GM18505 (cell line): ENCODE results near the gene USE1.

Experiments used
- ATAC-seq: cut with Tn5 transposase; IDR thresholded peaks from one replicate; pipeline ENCODE4 v1.9.1; 2021; ENCODE audit not compliant: unreplicated experiment
- POLR2A ChIP-seq: IDR thresholded peaks from 4 replicates; pipeline ENCODE4 v1.6.1; 2011; ENCODE audit warnings: borderline replicate concordance; ENCODE audit not compliant: insufficient read depth, insufficient read length; ENCODE audit errors: extremely low read depth

USE1 gene

DNA sequence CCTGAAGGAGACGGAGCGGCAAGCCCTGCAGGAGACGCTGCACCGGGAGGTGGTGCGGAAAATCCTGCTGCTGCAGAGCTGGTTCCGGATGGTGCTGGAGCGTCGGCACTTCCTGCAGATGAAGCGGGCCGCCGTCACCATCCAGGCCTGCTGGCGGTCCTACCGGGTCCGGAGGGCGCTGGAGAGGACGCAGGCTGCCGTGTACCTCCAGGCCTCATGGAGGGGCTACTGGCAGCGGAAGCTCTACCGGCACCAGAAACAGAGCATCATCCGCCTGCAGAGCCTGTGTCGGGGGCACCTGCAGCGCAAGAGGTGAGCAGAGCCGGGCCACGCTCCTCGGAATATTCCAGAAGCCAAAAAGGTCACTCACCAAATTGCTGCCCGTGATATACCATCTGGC lies 22.4 kb upstream of the USE1 start:
- TF ChIP-seq POLR2A, result no peak
- no peak for ATAC-seq

DNA sequence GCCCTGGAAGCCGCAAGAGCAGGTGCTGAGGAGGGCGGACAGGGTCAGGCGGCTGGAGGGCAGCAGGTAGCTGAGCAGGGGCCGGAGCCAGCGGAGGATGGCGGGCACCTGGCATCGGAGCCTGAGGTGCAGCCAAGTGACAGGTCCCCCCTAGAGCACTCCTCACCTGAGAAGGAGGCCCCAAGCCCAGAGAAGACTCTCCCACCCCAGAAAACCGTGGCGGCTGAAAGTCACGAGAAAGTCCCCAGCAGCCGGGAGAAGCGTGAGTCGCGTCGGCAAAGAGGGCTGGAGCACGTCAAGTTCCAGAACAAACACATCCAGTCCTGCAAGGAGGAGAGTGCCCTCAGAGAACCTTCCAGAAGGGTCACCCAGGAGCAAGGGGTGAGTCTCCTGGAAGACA lies 20.5 kb upstream of the USE1 start:
- ATAC-seq, result no peak
- TF ChIP-seq POLR2A, result no peak

DNA sequence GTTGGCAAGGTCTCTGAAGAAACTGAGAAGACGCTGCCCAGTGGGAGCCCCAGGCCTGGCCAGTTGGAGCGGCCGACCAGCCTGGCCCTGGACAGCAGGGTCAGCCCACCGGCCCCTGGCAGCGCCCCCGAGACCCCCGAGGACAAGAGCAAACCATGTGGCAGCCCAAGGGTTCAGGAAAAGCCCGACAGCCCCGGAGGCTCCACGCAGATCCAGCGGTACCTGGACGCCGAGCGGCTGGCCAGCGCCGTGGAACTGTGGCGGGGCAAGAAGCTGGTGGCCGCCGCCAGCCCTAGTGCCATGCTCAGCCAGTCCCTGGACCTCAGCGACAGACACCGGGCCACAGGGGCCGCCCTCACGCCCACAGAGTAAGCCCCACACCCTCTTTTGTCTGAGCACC lies 20.1 kb upstream of the USE1 start:
- TF ChIP-seq POLR2A, result no peak
- ATAC-seq, result no peak

DNA sequence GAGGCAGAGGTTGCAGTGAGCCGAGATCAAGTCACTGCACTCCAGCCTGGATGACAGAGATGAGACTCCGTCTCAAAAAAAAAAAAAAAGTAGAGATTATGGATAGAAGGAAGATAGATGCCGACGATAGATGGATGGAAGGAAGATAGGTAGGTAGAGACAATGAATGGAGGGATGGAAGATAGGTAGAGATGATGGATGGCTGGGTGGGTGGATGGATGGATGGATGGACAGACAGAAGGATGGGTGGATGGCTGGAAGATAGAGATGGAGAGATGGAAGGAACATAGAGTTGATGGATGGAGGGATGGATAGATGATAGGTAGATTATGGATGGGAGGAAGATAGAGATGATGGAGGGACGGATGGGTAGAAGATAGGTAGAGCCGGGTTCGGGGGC lies 18.5 kb upstream of the USE1 start:
- TF ChIP-seq POLR2A, result no peak
- ATAC-seq, result no peak

DNA sequence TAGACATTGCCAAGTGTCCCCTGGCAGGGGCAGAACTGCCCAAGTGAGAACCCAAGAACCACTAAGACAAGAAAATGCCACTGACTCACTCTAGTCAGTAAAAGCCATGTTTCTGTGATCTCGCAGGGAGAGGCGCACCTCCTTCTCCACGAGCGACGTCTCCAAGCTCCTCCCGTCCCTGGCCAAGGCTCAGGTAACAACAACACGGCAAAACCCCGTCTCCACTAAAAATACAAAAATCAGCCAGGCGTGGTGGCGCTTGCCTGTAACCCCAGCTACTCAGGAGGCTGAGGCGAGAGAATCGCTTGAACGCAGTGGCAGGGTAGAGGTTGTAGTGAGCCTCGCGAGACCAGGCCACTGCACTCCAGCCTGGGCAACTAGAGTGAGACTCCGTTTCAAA lies 17.5 kb upstream of the USE1 start:
- TF ChIP-seq POLR2A, result no peak
- no peak for ATAC-seq

DNA sequence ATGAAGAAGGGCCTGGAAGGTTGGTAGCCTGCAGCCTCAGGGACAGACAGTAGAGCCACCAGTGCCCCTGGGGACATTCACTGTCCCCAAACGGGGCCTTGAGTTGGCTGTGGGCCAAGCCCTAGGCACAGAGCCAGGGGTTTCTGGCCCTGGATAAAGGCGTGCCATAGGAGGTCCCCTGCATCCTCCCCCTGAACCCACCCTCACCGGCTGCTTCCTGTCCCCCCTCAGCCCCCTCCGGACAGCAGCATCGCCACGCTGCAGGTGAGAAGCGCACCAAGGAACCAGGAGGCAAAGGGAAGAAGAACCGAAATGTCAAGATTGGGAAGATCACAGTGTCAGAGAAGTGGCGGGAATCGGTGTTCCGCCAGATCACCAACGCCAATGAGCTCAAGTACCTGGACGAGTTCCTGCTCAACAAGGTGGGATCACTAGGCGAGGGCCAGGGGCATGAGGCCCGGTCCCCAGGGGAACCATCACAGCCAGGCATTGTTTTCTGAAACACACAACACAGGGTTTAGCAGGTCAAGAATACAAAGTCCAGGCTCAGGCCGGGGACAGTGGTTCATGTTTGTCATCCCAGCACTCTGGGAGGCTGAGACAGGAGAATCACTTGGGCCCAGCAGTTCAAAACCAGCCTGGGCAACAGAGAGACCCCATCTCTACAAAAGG lies 14.6 kb upstream of the USE1 start:
- no peak for ATAC-seq
- no peak for TF ChIP-seq POLR2A

DNA sequence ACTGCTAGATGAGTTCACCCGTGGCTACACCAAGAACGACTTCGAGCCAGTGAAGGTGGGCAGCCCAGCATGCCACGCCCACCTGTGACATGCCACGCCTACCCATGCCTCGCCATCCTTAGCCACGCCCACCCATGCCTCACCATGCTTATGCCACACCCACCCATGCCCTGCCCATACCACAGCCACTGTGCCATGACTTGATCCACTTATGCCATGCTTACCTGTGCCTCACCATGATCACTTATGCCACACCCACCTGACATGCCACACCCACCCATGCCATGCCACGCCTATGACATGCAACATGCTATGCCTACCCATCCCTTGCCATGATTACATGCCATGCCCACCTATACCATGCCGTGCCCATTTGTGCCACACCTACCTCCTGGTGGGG lies 12.9 kb upstream of the USE1 start:
- no peak for TF ChIP-seq POLR2A

DNA sequence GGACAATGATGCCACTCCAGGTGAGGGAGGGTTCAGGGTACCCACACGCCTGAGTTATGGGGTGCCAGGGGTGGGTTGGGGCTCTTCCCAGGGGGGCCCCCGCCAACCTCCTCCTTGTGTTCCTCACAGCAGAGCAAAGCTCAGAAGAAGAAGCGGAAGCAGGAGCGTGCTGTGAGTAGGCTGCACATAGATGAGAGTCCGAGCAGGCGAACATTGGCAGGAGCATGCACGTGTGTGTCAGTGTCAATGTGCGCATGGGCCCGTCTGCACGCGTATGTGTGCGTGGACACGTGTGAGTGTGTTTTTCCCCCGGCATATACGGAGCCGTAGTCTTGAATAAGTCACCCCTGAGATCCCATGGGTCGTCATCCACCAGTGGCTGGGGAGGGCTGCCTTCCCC lies 12.4 kb upstream of the USE1 start:
- no peak for TF ChIP-seq POLR2A
- ATAC-seq, result no peak

More for the DNA sequence above, 12.9 kb upstream of the USE1 start:
- ATAC-seq, result no peak

DNA sequence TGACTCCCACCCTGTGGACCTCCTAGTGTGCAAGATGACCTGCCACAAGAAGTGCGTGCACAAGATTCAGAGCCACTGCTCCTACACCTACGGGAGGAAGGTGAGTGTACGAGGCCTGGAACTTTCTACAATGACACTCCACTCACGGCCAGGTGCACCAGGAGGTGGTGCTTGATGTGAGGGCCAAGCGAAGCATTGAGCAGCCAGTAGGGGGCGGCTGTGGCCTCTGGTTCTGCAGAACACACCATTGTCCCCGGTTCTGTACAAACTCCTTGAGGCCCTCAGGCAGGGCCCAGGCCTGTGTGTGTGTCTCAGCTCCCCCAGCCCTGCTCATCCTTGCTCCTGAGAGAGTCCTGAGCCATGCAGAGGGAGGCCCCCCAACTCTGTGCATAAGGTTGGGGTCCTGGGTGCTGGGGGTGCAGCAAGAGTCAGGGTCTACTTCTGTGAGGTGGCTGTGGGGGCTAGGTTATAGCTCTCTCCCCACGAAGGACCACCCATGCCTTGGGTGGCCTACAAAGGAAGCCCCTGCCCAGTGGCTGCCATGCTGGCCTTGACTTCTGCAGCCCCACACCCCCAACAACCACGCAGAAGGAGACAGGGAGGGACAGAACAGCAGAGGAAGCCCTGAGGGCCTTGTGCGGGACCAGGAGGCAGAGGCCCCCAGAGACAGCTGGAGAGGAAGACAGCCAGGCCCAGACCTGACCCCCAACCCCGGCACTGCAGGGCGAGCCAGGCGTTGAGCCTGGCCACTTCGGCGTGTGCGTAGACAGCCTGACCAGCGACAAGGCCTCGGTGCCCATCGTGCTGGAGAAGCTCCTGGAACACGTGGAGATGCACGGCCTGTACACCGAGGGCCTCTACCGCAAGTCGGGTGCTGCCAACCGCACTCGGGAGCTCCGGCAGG lies 9.7 kb upstream of the USE1 start:
- TF ChIP-seq POLR2A, result no peak
- no peak for ATAC-seq

DNA sequence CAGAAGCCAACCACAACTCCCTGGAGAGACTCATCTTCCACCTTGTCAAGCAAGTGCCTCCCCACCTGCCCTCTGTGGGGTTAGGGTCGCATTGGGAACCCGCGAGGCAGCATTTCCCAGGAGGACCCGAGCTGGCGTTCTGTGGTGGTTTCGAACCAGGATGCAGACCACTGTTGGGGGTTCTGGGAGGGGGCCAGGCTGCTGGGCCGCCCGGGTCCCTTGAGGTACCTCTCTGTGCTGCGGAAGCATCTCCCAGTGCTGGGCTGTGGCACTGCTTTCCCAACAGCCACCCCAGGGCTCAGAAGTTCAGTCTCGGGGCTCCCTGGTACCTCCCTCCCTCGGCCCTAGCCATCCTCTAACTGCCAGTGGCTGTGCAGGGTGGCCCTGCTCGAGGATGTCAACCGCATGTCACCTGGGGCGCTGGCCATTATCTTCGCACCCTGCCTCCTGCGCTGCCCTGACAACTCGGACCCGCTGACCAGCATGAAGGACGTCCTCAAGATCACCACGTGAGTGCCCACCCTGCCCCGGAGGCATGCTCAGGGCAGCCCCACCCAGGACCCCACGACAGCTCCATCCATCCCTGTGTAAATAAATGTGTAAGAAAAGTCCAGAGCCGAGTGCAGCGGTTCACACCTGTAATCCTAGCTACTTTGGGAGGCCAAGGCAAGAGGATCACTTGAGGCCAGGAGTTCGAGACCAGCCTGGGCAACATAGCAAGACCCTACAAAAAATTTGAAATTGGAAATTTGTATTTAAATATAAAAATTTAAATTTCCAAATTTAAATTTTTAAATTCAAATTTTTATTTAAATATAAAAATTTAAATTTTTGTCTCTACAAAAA lies 8.2 kb upstream of the USE1 start:
- ATAC-seq, result no peak
- no peak for TF ChIP-seq POLR2A

DNA sequence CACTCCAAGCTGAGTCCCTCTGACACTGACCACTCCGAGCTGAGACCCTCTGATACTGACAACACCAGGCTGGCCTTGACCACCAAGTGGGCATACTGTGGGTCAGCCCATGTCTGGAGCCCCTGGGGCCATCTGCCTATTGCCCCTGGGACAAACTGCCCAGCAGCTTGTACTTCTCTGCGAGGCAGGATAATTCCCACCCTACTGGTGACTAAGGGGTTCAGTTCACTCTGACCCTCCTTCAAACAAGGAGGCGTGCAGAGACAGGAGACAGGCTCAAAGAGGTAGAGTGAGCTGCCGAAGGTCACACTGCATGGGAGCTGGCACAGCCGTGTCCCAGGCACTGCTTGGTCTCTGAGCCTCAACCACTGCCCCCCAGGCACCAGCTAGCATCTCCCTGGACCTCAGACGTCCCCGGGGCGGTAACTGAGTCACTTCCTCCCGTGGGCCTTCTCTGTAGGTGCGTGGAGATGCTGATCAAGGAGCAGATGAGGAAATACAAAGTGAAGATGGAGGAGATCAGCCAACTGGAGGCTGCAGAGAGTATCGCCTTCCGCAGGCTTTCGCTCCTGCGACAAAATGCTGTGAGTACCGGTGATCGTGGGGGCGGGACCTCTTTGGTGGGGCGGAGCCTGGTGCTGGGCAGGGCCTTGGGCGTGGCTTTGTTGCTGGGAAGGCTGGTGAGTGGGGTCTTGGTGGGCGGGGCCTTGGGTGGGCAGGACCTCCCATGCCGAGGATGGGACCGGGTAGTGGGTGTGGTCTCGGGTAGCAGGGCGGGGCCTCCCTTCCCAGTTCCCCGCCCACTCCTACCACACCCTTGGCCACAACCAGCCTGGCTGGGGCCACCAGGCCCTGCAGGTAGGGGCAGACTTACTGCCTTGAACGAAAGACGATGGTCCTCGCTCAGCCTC lies 5.8 kb upstream of the USE1 start:
- no peak for ATAC-seq
- no peak for TF ChIP-seq POLR2A

DNA sequence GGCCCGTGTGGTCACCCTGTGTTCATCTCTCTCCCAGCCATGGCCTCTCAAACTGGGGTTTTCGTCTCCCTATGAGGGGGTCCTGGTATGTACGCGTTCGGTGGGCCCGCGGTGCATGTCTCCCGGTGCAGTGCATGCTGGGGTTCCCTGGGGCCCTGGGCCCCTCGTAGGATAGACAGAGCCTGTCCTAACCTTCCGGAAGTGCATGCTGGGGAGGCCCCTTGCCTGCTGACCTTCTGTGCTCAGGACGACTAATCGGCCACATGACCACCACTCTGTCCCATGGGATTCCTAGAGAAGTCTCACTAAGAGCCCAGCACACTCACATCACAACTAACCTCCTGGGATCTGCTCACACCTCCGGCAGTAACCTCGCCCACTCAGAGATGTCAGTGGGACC lies 4.9 kb upstream of the USE1 start:
- no peak for ATAC-seq
- TF ChIP-seq POLR2A, result no peak
